CMK (cell line): Measurements from ENCODE around the gene CTAG1A.
"Not testable (repeated sequence)": the region's sequence is repeated elsewhere in the genome, so short reads cannot be mapped to it uniquely, and the experiment has no call there.

Experiments used
- DNase-seq: peaks from one replicate; pipeline ENCODE4 v3.0.0-alpha.2; 2010; ENCODE audit warnings: low read depth

The CTAG1A gene

DNA sequence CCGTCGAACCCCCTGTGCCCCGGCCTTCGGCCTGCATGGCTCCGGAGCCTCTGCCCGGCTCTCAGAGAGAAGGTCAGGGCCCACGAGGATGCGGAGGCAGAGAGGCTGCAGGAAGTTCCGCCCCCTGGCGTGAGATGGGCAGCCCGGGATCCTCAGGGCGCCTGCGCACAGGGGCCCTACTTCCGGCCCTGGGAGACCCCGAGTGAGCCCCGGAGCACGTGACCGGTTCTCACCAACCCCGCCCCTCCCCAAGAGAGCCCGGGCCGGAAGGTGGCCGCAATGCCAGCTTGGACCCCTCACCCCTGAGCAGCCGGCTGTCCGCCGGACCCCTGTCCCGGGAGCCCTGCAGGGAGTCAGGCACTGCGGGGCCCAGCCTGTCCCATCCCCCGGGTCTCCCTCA, 34.2 kb downstream of the CTAG1A start, which contains the start of gene CTAG1B:
Gene CTAG1B, minus strand, starts transcription at position 101 of the 400 bp plus-strand sequence. Its CDS starts 64 bp downstream, at position 37.
- not testable (repeated sequence) for DNase-seq

DNA sequence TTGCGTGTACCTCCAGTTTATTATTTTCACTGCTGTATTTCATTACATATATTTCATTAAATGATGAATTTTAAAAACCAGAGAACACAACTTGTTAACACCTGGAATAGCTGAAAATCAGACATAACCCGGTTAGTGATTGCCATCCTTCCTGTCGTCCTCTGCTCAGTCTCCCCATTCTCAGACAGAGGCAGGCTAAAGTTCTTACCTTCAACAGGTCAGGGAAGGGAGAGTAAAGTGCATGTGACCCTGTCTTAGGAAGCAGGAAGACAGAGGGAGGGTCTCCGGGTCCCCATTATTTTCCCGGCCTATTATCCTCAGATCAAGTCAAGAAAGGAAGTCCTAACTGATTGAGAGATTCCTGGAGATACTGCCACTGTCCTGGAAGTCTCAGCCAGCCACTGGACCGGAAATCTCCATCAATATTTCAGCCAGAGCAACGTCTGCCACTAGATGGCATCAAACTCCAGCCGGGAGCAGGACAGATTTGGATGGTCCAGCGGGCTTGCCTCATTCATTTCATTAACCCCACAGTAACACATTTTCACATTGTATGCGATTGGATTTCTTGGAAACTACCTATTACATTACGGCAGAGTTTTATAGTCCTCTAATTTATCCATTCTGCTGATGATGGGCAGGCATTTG, 36.0 kb downstream of the CTAG1A start:
- DNase-seq, result not testable (repeated sequence)

DNA sequence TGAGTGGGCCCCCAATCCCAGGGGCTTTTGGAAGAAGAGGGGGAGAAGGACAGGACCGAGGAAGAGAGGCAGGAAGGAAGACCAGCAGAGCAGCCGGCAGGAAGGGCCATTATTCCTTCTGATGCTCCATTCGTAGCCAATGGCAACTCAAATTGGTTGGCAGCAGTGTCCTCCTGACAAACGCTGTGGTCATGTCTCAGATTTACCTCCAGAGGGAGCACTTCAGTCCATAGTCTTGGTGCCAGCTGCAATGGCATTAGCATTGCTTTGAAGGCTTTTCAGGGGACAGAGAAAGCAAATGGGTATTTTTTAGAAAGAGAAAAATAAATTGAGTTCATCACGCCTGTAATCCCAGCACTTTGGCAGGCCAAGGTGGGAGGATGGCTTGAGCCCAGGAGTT, 44.0 kb downstream of the CTAG1A start:
- not testable (repeated sequence) for DNase-seq

DNA sequence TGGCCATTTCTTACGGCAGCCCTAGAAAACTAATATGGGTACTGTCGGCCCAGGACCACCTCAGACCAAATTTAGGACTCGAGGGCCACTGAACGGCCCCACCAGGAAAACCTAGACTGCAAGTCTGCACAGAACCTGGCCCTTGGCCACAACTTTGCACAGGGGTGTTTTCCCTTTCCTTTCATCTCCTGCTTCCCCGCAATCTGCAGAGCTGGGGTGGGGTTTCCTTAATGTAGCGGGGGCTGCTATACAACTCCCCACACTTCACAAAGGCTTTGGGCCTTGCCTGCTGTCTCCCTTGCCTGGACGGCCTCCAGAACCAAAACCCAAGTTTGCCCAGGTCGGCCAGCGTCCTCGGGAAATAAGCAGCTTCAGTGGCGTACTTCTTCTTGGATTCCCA, 46.0 kb downstream of the CTAG1A start:
- DNase-seq, result not testable (repeated sequence)

DNA sequence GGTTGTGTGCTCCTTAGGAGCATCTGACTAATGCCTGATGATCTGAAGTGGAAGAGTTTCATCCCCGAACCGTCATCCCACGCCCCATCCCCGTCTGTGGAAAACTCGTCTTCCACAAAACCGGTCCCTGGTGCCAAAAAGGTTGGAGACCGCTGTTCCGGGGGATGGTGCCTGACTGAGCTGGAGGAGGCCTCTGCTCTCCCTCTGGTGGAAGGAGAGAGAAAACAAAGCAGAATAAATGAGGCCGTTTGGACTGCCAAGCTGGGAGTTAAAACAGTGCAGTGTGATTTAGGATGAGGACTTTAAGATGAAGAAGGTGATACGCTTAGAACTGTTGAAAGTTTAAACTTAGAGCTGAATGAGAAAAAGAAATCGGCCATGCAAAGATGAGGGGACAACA, 48.7 kb downstream of the CTAG1A start:
- DNase-seq, result not testable (repeated sequence)
